ENCODE data around the gene IPO4.
"Not testable (repeated sequence)": the region's sequence is repeated elsewhere in the genome, so short reads cannot be mapped to it uniquely, and the experiment has no call there.

The IPO4 gene

GRCh38 chr14:24231263-24232120, 42.9 kb upstream of the IPO4 start:
- peak overlapping the region; percentile 84 for H3K4me3 ChIP-seq (ENCODE audit: low read depth, low read length)
- peak; percentile 30 for DNase-seq (ENCODE audit: low read depth)
- TF ChIP-seq MAX (IDR thresholded peaks at IDR 0.05; ENCODE audit: low read depth, low read length), result no peak
- TF ChIP-seq POLR2A (IDR thresholded peaks at IDR 0.05; ENCODE audit: extremely low read depth, insufficient read length), result no peak
- TF ChIP-seq MYC (IDR thresholded peaks at IDR 0.05; ENCODE audit: low read depth, low read length), result no peak
- no peak for TF ChIP-seq CTCF (IDR thresholded peaks at IDR 0.05; ENCODE audit: low read depth, low read length)

- TF ChIP-seq CTCF (IDR thresholded peaks at IDR 0.05; ENCODE audit: low read depth, low read length), result no peak
- TF ChIP-seq POLR2A (IDR thresholded peaks at IDR 0.05; ENCODE audit: extremely low read depth, insufficient read length), result no peak
- TF ChIP-seq MAX (IDR thresholded peaks at IDR 0.05; ENCODE audit: low read depth, low read length), result no peak
Measured at GRCh38 chr14:24228902-24229301, 40.3 kb upstream of the IPO4 start.

GRCh38 chr14:24226473-24226872, 37.9 kb upstream of the IPO4 start:
- no peak overlapping the region for H3K4me3 ChIP-seq (ENCODE audit: low read depth, low read length)
- no peak for TF ChIP-seq POLR2A (IDR thresholded peaks at IDR 0.05; ENCODE audit: extremely low read depth, insufficient read length)
- no peak for TF ChIP-seq MYC (IDR thresholded peaks at IDR 0.05; ENCODE audit: low read depth, low read length)
- TF ChIP-seq MAX (IDR thresholded peaks at IDR 0.05; ENCODE audit: low read depth, low read length), result no peak
- TF ChIP-seq CTCF (IDR thresholded peaks at IDR 0.05; ENCODE audit: low read depth, low read length), result no peak
- no peak for DNase-seq (ENCODE audit: low read depth)

More at GRCh38 chr14:24228902-24229301, 40.3 kb upstream of the IPO4 start:
- H3K4me3 ChIP-seq (ENCODE audit: low read depth, low read length), result no peak overlapping the region
- no peak for DNase-seq (ENCODE audit: low read depth)

GRCh38 chr14:24224618-24225071, 36.0 kb upstream of the IPO4 start:
- no peak for DNase-seq (ENCODE audit: low read depth)
- TF ChIP-seq MYC (IDR thresholded peaks at IDR 0.05; ENCODE audit: low read depth, low read length) (no peak), POLR2A (IDR thresholded peaks at IDR 0.05; ENCODE audit: extremely low read depth, insufficient read length) (no peak), CTCF (IDR thresholded peaks at IDR 0.05; ENCODE audit: low read depth, low read length) (no peak), MAX (IDR thresholded peaks at IDR 0.05; ENCODE audit: low read depth, low read length) (no peak)
- no peak overlapping the region for H3K4me3 ChIP-seq (ENCODE audit: low read depth, low read length)

- DNase-seq (ENCODE audit: low read depth); H3K4me3 ChIP-seq (ENCODE audit: low read depth, low read length): not testable (repeated sequence)
Measured at GRCh38 chr14:24222987-24223386, 34.4 kb upstream of the IPO4 start.

- TF ChIP-seq MYC (IDR thresholded peaks at IDR 0.05; ENCODE audit: low read depth, low read length), result no peak
- no peak for TF ChIP-seq MAX (IDR thresholded peaks at IDR 0.05; ENCODE audit: low read depth, low read length)
- no peak for TF ChIP-seq POLR2A (IDR thresholded peaks at IDR 0.05; ENCODE audit: extremely low read depth, insufficient read length)
- no peak for TF ChIP-seq CTCF (IDR thresholded peaks at IDR 0.05; ENCODE audit: low read depth, low read length)
- H3K4me3 ChIP-seq (ENCODE audit: low read depth, low read length), result no peak overlapping the region
- no peak for DNase-seq (ENCODE audit: low read depth)
Measured at GRCh38 chr14:24219521-24219920, 30.9 kb upstream of the IPO4 start.

All from NB4 (cell line).